SH-SY5Y (cell line): Measurements from ENCODE around the gene ZNF285.

Experiments used
- GATA2 ChIP-seq: IDR thresholded peaks from 2 replicates; pipeline ENCODE4 v1.6.1; 2011; ENCODE audit warnings: mild to moderate bottlenecking, low read depth, low read length
- GATA3 ChIP-seq: IDR thresholded peaks from 2 replicates; pipeline ENCODE4 v1.6.1; 2011; ENCODE audit warnings: low read depth, mild to moderate bottlenecking, low read length, moderate library complexity

Gene ZNF285

GRCh38 chr19:44401139-44402115, at the start of gene ZNF285:
ZNF285 (minus strand) TSS chr19:44401608; CDS start chr19:44397213, 4,395 bp downstream.
- TF ChIP-seq GATA3 (no peak), GATA2 (no peak)

GRCh38 chr19:44447916-44448674, 46.7 kb upstream of the ZNF285 start, which contains the start of gene ZNF229:
ZNF229 (minus strand) TSS chr19:44448472; CDS start chr19:44442847, 5,625 bp downstream.
- TF ChIP-seq GATA3 (no peak), GATA2 (no peak)

- TF ChIP-seq GATA2, result no peak
- no peak for TF ChIP-seq GATA3
Observed at GRCh38 chr19:44438441-44438840, 37.0 kb upstream of the ZNF285 start.

GRCh38 chr19:44435441-44435840, 34.0 kb upstream of the ZNF285 start:
- no peak for TF ChIP-seq GATA2
- no peak for TF ChIP-seq GATA3

GRCh38 chr19:44430956-44431355, 29.5 kb upstream of the ZNF285 start:
- no peak for TF ChIP-seq GATA3
- no peak for TF ChIP-seq GATA2

GRCh38 chr19:44374789-44375188, 26.6 kb downstream of the ZNF285 start:
- TF ChIP-seq GATA3, result no peak

GRCh38 chr19:44371815-44372480, 29.5 kb downstream of the ZNF285 start:
- no peak for TF ChIP-seq GATA2
- no peak for TF ChIP-seq GATA3

- TF ChIP-seq GATA3, result no peak
- TF ChIP-seq GATA2, result no peak
Observed at GRCh38 chr19:44367024-44367423, 34.4 kb downstream of the ZNF285 start.

- TF ChIP-seq GATA2 (0 out of 2 replicates have a peak, but pooled peaks have one; percentile 13), GATA3 (no peak)
Observed at GRCh38 chr19:44356383-44357111, 44.9 kb downstream of the ZNF285 start, which contains the start of gene ZNF112. ZNF112 (minus strand) TSS chr19:44356680; CDS start chr19:44340539, 16,141 bp downstream.

- TF ChIP-seq GATA2, result no peak
- TF ChIP-seq GATA3, result no peak
Observed at GRCh38 chr19:44346556-44346955, 54.9 kb downstream of the ZNF285 start.

- TF ChIP-seq GATA3 (no peak), GATA2 (no peak)
Observed at GRCh38 chr19:44345959-44346358, 55.4 kb downstream of the ZNF285 start.

- TF ChIP-seq GATA3, result no peak
- TF ChIP-seq GATA2, result no peak
Observed at GRCh38 chr19:44344255-44344654, 57.2 kb downstream of the ZNF285 start.

GRCh38 chr19:44341794-44342193, 59.6 kb downstream of the ZNF285 start:
- TF ChIP-seq GATA2 (no peak), GATA3 (no peak)
